ENCODE results near the gene GTF2B.

DNA sequence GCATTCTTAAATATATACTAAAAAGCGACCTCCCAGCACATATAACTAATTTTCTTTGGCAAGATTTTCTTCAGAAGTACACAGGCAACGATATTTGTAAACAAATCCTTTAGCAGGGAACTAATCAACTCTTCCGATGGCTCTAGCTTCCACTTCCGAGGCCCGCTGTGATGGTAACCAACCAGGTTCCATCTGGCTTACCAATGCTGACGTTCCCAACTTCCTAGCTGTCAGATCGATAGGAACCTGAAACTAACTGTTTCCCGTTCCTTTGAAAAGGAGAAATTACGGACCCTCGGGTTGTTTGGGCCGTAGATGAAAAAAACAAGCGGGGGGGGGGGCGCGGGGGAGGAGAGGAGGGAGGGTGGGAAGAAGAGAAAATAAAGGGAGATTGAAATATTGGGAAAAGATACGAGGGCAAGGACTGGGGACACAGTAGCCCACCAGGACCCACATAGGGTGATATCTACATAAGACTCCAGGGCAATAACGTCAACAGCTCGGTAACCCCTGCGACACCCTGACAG, 513 bp downstream of the GTF2B start:
- 0 out of 2 replicates have a peak, but pooled peaks have one; percentile 36 for TF ChIP-seq SIN3A (IDR thresholded peaks at IDR 0.05; ENCODE audit: borderline replicate concordance, insufficient read depth, low read length)
- no peak for TF ChIP-seq POLR2AphosphoS5 (IDR thresholded peaks at IDR 0.05; ENCODE audit: low read depth, low read length)
- TF ChIP-seq, protein P1, sequence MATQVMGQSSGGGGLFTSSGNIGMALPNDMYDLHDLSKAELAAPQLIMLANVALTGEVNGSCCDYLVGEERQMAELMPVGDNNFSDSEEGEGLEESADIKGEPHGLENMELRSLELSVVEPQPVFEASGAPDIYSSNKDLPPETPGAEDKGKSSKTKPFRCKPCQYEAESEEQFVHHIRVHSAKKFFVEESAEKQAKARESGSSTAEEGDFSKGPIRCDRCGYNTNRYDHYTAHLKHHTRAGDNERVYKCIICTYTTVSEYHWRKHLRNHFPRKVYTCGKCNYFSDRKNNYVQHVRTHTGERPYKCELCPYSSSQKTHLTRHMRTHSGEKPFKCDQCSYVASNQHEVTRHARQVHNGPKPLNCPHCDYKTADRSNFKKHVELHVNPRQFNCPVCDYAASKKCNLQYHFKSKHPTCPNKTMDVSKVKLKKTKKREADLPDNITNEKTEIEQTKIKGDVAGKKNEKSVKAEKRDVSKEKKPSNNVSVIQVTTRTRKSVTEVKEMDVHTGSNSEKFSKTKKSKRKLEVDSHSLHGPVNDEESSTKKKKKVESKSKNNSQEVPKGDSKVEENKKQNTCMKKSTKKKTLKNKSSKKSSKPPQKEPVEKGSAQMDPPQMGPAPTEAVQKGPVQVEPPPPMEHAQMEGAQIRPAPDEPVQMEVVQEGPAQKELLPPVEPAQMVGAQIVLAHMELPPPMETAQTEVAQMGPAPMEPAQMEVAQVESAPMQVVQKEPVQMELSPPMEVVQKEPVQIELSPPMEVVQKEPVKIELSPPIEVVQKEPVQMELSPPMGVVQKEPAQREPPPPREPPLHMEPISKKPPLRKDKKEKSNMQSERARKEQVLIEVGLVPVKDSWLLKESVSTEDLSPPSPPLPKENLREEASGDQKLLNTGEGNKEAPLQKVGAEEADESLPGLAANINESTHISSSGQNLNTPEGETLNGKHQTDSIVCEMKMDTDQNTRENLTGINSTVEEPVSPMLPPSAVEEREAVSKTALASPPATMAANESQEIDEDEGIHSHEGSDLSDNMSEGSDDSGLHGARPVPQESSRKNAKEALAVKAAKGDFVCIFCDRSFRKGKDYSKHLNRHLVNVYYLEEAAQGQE (IDR thresholded peaks at IDR 0.05; ENCODE audit: insufficient read depth in 1 of 2, low read depth in 2 of 2, low read length in 2 of 2), result no peak

Measured in PFSK-1 (cell line).